ENCODE results near the gene RAD50. TPM values are rescaled to one million over a fixed set of nuclear protein-coding genes. Genes with fewer than 3 reads are reported as not detected.

Gene RAD50
- total and polyA plus RNA-seq, 2 of the 4 experiments (the other 2 are of a cell fraction): 5.2 to 6.2 TPM

DNA sequence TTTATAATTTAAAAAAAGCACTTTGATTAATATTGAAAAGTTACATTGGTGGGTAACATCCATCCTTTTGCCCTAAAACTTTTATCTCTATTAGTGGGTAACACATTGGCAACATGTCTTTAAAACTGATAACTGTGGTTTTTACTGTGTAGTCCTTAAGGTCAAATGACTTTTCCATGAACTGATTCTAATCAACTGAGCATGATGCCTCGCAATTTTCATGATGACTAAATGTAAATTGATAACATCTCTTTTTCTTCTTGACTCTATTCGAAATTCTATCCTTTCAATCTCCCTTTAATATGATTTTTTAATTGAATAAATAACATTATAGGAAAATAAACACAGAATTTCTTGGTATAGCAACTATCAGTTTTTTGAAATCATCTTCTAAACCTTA lies 7.2 kb upstream of the RAD50 start:
- WGBS, 2 experiments (ENCODE audit: extremely low coverage in 2 of 2, insufficient read length in 1 of 2): no CpG with 5 or more reads among the region's 2 CpGs
- intact Hi-C loops (cut with micrococcal nuclease): no loop called here

More for the DNA sequence above, 7.2 kb upstream of the RAD50 start:
- Histone ChIP-seq H2AFZ (replicated peaks; ENCODE audit: low read length, poor library complexity) (no peak overlapping the region), H3K9ac (ENCODE audit: low read depth, low read length) (no peak overlapping the region), H4K5ac (ENCODE audit: low read depth, low read length) (no peak overlapping the region), H3K9me1 (ENCODE audit: insufficient read depth, low read length) (no peaks in the 10 kb centered on the region; the same call in 1 of the 2 replicates), H4K20me1 (ENCODE audit: insufficient read depth, low read length) (no peaks in the 10 kb centered on the region), H3K36me3 (ENCODE audit: control insufficient read depth, insufficient read depth, low read length) (no peaks in the 10 kb centered on the region), H2BK120ac (ENCODE audit: low read depth, low read length) (no peak overlapping the region), H3K27ac (ENCODE audit: insufficient read depth, low read length) (no peak overlapping the region), H3K27me3 (ENCODE audit: control insufficient read depth, insufficient read depth, low read length) (peaks cover 8% of the 10 kb centered on the region), H3K4me2 (ENCODE audit: low read depth, low read length) (no peak overlapping the region), H3K56ac (ENCODE audit: extremely low read depth, insufficient read depth, low read length) (no peak overlapping the region), H3K4me3 (ENCODE audit: insufficient read depth, low read depth, low read length) (no peak overlapping the region), H3K9me3 (ENCODE audit: control insufficient read depth, insufficient read depth, low read length) (no peaks in the 10 kb centered on the region), H4K91ac (ENCODE audit: insufficient read depth, low read depth, low read length) (no peak overlapping the region), H2BK15ac (ENCODE audit: low read depth, low read length) (no peak overlapping the region), H4K8ac (ENCODE audit: low read depth in 2 of 2, low read length in 2 of 2) (no peak overlapping the region), H3K14ac (replicated peaks; ENCODE audit: low read depth, low read length) (no peak overlapping the region), H2BK20ac (ENCODE audit: low read depth, low read length) (no peak overlapping the region), H3K79me1 (ENCODE audit: low read depth in 1 of 2, low read length in 2 of 2) (no peaks in the 10 kb centered on the region), H3K4me1 (ENCODE audit: control insufficient read depth, insufficient read depth, low read length) (no peaks in the 10 kb centered on the region), H2AK5ac (ENCODE audit: low read depth, low read length) (no peak overlapping the region), H2AK9ac (replicated peaks; ENCODE audit: low read depth, low read length, poor library complexity) (no peak overlapping the region), H3K4ac (ENCODE audit: low read depth, low read length) (no peak overlapping the region), H3K23ac (ENCODE audit: low read depth, low read length) (no peak overlapping the region), H2BK5ac (ENCODE audit: low read depth, low read length, poor library complexity, severe bottlenecking) (no peak overlapping the region), H3K18ac (ENCODE audit: low read depth, low read length) (no peak overlapping the region)
- ChIA-PET POLR2A (ENCODE audit: unreplicated experiment) (no interaction called here), CTCF (interaction anchor here (0.6 kb wide), 1 partner anchor 12 kb away, joined by 4 read pairs; no protein-coding TSS in a partner anchor)
- in situ Hi-C loops (cut with MboI; ENCODE audit: low sequenced_read_pairs) (no loop called here), dilution Hi-C loops (cut with HindIII; ENCODE audit: low sequenced_read_pairs, unreplicated experiment) (no loop called here)
- no TSS peak for BruUV-seq (replicated peaks)
- ATAC-seq (ENCODE audit: low read depth) (no peak), DNase-seq (no peak)
- TF ChIP-seq MAFK (IDR thresholded peaks at IDR 0.05; ENCODE audit: low read depth, low read length) (no peak), CEBPB (IDR thresholded peaks at IDR 0.05; ENCODE audit: low read depth, low read length) (no peak), RAD21 (IDR thresholded peaks at IDR 0.05; ENCODE audit: low read length) (no peak), CHD1 (IDR thresholded peaks at IDR 0.05; ENCODE audit: low read depth, low read length) (no peak), POLR2A (IDR thresholded peaks at IDR 0.05; ENCODE audit: low read depth, low read length) (no peak), SMC3 (IDR thresholded peaks at IDR 0.05; ENCODE audit: low read depth, low read length) (no peak), BHLHE40 (IDR thresholded peaks at IDR 0.05; ENCODE audit: low read depth, low read length) (no peak), NFE2L2 (IDR thresholded peaks at IDR 0.05; ENCODE audit: low read depth, low read length) (no peak), MXI1 (IDR thresholded peaks at IDR 0.05; ENCODE audit: borderline replicate concordance, low read depth, low read length) (no peak), RCOR1 (IDR thresholded peaks at IDR 0.05; ENCODE audit: insufficient replicate concordance, low read length) (no peak)
- TF ChIP-seq, protein P1, sequence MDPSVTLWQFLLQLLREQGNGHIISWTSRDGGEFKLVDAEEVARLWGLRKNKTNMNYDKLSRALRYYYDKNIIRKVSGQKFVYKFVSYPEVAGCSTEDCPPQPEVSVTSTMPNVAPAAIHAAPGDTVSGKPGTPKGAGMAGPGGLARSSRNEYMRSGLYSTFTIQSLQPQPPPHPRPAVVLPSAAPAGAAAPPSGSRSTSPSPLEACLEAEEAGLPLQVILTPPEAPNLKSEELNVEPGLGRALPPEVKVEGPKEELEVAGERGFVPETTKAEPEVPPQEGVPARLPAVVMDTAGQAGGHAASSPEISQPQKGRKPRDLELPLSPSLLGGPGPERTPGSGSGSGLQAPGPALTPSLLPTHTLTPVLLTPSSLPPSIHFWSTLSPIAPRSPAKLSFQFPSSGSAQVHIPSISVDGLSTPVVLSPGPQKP (IDR thresholded peaks at IDR 0.05; ENCODE audit: borderline replicate concordance, low read depth, low read length): no peak
- TF ChIP-seq, protein P2, sequence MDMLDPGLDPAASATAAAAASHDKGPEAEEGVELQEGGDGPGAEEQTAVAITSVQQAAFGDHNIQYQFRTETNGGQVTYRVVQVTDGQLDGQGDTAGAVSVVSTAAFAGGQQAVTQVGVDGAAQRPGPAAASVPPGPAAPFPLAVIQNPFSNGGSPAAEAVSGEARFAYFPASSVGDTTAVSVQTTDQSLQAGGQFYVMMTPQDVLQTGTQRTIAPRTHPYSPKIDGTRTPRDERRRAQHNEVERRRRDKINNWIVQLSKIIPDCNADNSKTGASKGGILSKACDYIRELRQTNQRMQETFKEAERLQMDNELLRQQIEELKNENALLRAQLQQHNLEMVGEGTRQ (IDR thresholded peaks at IDR 0.05; ENCODE audit: low read depth, low read length): no peak

Data from IMR-90 (cell line).